Measurements from ENCODE around the gene CEP85L.

GRCh38 chr6:118630067-118630466, 21.3 kb downstream of the CEP85L start:
- TF ChIP-seq CTCF (IDR thresholded peaks at IDR 0.05 in 2 of 3, conservative IDR thresholded peaks at IDR 0.05 in 1 of 3; ENCODE audit: borderline replicate concordance in 1 of 3, insufficient read depth in 1 of 3, low read depth in 2 of 3, low read length in 2 of 3) (no peak), MAX (IDR thresholded peaks at IDR 0.05) (no peak), YY1 (IDR thresholded peaks at IDR 0.05; ENCODE audit: extremely low read depth, insufficient replicate concordance, low read depth, low read length) (no peak), JUND (IDR thresholded peaks at IDR 0.05) (no peak), POLR2A (IDR thresholded peaks at IDR 0.05; ENCODE audit: borderline replicate concordance, extremely low read depth, insufficient read depth, insufficient read length) (no peak), SRF (IDR thresholded peaks at IDR 0.05; ENCODE audit: low read depth) (no peak), POLR2AphosphoS5 (IDR thresholded peaks at IDR 0.05; ENCODE audit: low read depth, low read length) (no peak), REST (IDR thresholded peaks at IDR 0.05; ENCODE audit: low read depth) (no peak), ZNF274 (IDR thresholded peaks at IDR 0.05; ENCODE audit: low read depth, low read length) (no peak), EZH2phosphoT487 (IDR thresholded peaks at IDR 0.05; ENCODE audit: borderline replicate concordance) (no peak), ELF1 (IDR thresholded peaks at IDR 0.05; ENCODE audit: borderline replicate concordance, low read depth) (no peak)

All from HCT116 (cell line).